ENCODE data around the gene GIT1.

GIT1 gene

DNA sequence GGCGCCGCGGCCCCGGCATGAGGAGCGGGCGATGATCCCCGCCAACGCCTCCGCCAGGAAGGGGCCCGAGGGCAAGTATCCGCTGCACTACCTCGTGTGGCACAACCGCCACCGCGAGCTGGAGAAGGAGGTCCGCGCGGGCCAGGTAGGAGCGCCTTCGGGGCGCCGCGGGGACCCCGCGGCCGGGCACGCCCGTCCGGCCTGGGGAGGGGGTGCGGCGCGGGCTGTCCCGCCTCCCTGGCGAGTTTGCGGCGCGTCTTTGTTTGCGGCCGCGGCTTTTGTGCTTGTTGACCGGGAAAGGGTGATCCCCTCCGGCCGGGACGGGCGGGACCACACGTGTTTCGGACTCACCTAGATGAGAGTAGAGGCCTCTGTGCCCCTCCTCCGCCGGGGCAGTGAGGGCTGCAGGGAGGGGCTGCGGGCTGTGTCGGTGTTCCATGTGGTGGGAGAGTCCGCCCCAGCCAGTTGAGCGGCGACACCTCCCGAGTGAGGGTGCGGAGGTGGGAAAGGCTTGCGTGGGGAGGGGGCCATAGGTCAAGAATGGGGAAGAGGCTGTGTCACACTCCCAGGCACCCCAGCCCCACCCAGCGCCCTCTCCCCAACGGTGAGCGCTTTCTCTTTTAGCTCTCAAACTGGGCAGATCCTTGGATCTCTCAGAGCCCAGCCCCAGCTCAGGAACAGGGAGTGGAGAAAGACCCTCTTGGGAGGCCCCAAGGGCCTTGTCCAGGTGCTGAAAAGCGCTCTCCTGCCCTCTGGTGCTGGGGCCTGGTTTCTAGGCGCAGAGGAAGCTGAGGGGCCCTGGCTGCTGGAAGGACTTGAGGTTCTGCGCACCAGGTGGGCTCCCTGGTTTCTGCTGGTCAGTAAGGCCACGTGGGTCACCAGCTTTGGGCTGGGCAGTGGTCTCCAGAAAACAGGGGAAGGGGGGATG, 4.4 kb upstream of the GIT1 start:
- DNase-seq, result peak in 3 of 4 experiments; percentile 17 to 50 (median 26)

DNA sequence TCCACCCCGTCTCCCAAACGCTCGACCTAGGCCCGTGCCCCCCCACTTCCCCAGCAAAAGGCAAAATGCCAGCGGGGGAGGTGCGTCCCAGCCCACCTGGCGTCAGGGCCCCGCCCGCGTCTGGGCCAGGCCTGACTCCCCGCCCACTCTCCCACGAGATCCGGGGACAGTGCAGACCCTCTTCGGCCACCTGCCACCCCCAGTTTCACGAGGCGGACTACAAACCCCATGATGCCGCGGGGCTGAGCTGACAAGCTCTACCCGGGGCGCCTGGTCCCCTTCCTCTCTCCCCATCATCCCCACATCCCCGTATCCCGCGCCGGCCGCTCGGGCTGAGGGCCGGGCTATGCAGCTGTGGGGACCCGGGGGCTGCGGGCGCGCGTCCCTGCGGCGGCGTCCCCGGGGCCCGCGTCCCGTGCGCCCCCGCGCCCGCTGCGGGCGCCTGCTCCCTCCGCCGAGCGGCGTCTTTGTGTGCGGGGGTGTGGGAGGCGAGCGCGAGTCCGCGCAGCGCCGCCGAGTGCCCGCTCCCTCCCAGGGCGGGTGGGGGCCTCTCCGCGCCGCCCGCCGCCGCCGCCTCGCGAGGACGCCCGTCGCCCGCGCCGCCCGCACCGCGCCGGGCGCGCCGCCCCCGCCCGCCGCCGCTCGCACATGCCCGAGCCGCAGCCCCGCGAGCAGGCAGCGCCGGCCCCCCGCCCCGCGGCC, 3.6 kb upstream of the GIT1 start, which contains the start of gene ANKRD13B:
TSS of gene ANKRD13B (plus strand) at position 283 of the 702 bp plus-strand sequence. CDS start 490 bp downstream, outside the sequence.
- peak in 3 of 4 experiments; percentile 14 to 46 (median 28) for DNase-seq

DNA sequence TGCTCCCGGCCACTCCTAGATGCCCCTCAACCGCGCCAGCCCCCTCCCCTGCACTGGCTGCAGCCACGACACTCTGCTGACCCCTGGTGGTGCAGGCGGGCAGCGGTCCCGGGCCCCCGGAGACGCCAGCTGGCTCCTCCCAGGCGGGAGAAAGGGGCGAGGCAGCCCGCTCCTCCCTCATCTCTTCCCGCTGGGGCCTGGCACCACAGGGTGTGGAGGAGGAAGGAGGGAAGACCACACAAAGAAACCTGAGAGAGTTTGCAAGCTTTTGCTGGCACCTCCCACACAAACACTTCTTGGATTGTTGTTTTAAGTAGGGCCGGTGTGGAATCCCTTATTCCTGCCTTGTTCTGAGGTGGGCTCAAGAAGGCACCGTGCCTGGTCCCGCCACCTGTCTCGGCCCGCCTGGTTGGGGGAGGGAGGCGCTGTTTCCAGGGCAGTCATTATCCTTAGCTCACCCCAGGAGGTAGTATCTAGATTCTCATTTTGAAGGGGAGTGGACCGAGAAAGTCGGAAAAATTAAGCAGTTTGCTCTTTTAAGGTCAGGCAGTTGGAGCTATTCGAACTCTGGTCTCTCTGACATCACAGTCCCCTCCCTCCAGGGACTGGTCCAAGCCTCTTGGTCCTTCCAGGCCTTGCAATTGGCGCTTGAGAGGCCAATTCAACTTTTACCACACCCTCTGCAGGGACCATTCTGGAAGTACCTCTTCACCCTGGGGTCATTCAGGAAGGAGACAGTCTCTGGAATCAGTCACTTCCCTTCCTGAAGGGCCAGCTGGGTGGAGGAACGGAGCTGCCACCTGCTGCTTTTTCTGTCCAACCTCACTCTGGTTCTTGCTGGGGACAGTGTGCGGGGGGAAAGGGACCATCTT, 2.5 kb upstream of the GIT1 start:
- peak; percentile 79 to 89 (median 82) for DNase-seq

DNA sequence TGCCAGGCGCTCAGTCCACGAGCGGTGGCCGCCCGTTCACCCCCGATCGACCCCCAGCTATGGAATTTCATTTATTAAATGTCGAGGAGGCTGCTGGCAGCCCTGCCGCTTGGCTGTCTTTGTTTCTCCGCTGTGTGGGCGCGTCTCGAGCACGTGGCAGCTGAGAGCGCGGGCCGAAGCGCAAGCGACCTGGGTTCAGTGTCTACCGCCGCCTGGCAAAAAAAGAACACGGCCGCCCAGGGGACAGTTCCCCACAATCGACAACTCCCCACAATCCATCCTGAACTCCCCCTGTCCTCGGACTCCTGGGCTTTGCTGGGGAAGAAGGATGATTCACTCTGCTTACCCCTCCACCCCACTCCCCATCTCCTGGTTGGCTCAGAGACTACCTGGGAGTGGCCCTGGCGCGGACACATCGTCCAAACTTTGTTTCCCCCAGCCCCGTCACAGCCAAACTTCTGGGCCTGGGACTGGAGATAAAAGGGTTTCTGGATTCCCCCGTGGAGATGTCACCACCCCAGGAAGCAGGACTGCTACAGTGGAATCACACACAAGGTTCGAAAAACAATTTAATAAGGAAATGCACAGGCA, 1.8 kb upstream of the GIT1 start:
- peak in 3 of 4 experiments; percentile 50 to 70 (median 68) for DNase-seq

DNA sequence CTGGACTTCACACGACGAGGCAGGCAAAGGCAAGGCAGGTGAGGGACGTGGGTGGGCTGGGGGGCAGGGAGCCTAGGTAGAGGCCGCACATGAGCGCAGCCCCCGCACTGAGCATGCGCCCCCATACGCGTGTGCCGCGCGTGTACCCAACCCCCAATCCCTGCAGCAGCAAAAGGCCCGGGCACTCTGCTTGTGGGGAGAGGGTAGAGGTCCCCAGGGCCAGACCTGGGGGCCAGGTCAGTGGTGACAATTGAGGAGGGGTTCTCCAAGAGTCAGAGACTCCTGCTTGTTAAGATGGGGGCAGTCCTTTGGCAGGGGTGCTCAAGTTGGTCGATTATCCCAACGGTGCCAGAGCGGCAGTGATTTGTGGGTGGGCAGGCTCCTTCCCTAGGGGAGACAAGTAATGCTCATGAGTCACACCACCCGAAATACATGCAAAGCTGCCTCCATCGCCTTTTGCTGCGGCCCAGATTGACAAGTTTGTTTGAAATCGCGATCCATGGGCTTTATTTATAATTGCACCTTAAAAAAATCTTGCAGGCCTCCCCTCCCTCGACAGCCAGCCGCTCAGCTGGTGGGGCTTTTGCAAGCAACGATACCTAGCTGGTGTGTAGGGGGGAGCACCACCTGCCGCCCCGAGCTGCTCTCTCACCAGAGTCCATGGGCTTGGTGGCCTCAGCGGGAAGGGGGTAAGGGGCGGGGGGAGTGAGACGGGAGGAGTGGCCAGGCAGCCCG, 1.1 kb upstream of the GIT1 start:
- peak in 3 of 4 experiments; percentile 54 to 62 (median 58) for DNase-seq

DNA sequence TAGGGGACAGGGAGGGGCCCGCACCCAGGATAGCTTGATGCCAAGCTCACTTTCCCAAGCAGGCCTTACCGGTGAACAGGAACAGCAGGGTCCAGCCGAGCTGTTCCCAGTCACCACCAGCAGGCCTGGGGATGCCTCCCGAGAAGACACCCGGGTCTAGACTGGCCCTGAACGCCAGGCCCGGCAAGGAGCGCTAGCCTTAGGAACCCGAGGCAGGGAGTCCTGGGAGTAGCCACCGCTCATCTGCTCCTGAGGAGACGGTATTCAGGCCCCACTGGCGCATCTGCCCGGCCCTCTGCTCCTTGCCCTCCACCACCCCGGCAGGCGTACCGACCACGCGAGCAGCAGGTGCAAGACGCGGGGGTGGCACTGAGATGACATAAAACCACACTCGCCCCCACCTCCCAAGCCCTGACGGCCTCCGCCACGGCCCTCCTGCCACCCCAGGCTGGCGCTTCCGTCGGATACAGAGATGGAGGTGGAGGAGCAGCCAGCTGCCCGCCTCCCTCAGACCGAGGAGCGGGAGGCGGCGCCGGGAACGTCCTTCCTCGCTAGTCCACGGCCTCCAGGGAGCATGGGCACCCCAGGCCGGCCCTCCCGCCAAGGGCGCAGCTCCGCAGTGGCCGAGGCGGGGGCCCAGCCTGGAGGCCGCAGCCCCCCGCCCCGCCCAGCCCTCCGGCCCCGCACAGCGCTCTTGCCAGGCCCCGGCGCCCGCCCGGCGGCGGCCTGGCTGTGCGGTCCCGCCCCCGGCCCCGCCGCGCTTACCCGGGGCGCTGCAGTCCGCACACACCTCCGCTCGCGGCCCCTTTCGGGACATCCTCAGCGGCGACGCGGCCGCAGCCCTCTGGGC, 661 bp downstream of the GIT1 start:
- peak; percentile 21 to 70 (median 50) for DNase-seq

DNA sequence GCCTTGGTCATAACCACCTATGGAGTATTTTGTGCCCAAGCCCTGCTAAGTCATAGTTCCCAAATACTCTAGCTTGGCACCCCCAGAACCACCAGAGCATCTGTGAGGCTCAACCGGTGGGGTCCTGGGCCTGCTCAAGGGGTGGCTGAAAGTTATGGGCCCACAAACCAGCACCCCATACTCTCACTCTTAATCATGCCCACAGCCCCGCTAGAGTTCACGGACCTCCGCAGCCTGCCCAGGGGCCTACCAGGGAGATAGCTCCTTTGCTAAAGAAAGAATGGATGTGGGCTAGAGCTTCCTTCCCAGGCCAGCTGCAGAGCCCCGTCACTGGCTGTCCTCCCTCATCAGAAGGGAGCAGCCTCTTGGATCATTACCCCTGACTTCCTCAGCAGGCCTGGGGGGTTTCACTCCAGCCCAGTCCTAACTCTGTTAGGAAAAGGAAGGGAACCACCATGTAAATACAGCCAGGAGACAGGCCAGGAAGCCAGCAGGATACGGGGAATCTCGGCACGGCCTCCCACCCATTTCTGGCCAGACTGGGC, 1.4 kb downstream of the GIT1 start:
- peak; percentile 12 to 51 (median 44) for DNase-seq

DNA sequence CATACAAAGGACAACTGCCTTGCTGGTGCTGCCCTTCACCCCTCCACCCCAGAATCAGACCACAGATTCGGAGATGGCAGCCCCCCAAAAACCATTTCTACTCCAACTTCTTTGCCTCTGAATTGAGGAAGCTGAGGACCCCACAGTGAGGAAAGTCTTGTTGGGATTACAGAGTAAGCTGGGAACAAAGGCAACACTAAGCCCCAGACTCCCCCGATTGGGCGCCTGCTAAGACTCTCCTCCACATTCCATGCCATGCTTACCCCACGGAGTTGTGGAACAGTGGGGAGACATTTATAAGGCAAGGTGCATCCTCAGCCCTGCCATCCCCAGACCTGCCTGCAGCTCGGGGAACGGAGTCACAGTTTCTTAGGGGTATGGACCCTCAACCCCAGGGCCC, 1.9 kb downstream of the GIT1 start:
- no peak for DNase-seq

DNA sequence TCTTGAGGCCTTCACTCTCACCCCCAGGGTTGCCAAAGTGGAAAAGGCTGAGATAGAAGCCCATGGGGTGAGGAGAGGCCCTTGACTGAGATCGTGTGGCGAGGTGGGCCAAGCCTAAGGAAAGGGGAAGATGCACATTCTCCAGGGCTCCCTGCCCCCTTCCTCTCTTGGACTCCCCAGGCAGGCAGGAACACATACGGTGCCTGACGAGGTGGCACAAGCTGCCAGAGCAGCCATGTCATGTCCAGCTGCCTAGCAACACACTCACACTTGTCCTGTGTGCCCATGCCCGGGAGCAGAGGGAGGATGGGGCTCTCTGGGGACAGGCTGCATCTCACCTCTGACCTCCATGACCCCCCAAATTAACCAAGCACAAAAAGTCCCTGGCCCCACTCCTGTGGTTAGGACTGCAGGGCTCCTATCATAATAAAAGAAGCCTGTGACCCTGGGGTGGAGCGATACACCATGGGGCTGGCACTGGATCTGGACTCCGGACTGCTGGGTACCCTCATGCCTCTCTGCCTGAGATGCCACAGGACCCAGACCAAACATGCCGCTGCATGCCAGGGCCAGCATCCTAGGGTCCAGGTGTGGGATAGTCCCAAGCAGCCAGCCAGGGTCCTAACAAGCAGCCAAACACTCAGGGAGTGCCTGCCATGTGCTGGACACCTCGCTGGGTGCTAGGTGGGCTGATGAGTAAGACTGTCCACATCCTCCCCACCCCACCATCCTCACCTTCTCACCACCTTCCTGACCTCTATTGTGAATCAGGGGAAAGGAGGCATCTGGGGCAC, 2.6 kb downstream of the GIT1 start:
- DNase-seq, result peak; percentile 27 to 45 (median 36)

DNA sequence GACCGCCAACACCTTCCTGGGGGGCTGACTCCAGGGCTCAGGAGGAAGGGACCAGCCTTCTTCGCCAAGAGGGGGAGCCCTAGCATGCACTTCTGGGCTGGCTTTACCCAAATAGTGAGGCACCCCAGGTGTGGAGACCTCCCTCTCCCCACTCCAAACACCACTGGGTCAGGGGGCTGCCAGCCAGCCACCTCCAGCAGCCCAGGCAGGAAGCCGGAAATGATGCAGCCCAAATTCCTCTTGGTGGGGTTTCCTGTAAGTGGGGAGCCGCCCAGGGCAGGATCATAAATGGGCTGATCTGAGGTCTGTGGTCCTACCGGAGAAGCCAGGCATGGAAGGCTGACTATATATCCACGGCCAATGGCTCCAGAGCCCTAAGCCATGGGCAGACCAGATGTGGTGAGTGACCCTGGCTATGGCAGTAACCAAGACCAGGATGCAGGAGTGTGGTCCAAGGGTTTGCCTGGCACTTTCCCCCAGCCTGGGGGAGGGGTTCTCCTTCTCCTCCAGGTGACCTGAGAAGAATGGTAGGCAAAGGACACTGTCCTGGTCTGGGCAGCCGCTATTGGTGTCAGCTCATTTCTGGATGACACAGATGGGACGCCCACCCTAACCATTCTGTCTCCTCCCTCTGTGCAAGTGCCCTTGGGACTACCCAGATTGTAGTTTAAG, 4.2 kb downstream of the GIT1 start:
- DNase-seq, result peak in 2 of 4 experiments; percentile 13 to 28

DNA sequence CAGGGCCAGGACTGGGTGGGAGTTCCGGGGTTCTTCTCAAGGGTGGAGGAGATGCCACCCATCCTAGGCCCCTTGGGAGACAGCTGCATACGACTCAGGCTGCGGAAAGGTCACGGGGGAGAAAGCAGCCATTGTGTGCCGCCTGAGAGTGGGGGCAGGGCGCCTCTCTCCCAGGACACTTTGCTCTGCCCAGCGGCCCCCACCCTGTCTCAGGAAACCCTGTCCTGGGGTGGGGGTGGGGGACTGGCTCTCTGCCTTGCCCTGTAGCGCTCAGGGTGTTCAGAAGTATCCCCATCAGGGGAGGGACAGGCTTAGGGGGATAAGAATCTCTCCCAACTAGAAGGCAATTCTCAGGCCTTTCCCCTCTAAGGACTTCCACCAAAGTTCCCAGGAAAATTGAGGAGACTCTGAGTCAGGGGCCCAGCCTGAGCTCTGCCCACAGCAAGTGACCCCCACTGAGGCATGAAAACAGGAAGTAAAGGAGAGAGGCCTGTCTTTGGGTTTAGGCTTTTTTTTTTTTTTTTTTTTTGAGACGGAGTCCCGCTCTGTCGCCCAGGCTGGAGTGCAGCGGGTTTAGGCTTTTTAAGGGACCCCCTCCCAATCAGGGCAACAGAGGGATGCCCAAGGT, 4.9 kb downstream of the GIT1 start:
- peak in 3 of 4 experiments; percentile 26 to 42 (median 38) for DNase-seq

DNA sequence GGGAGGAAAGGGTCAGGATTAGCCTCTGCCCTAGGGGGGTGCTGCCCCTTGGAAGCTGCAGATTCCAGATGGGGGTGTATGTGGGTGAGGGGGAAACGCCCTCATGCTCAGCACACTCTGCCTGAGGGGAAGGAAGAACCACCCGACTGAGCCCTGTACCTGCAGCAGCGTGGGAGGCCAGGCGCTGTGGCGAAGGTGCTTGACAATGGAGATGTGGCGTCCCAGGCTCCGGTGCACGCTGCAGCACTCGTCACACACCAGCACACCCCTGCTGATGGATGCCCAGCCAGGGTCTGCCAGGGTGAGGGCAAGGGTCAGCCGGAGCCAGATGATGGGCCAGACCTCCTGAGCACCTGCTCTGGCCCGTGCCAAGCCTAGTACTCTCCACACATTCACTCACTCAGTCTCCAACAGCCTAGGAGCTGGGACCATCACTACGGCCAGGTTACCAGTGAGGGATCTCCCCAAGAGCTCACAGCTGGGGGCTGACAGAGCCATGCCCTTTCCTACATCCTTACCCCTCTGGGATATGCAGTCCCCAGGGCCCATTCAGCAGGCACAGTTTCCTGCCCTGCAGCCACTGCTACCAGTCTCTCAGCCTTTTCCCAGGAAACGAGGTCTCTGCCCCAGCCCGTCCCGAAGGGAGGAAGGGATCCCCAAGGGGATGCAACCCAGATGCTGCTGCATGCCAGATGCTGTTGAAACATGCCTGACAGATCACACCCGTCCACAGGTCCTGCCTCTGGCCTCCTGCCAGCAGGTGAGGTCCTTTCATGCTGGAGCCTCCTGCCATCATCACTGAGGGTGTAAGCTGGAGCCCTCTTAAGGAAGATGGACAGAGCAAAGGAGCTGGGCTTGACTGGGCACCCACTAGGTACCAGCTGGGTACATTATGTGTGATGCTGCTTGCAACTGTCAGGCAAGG, 5.9 kb downstream of the GIT1 start:
- DNase-seq, result no peak

DNA sequence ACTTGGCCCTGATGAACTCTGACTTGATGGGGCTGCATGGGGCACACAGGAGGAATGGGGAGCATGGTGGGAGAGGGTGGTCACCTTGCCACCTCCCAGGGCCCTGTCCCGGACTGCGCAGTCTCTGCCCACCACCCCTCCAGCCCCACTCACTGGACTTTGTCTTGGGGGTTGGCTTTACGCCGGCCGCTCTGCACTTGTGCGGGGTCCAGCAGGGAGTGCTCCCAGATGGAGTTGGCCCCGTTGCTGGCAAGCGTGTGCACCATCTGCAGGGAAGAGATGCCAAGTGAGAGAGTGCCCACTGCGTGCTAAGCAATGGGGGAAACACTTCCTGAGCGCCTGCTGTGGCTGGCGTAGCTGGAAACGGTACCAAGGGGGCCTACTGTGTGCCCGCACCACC, 6.7 kb downstream of the GIT1 start:
- no peak for DNase-seq

DNA sequence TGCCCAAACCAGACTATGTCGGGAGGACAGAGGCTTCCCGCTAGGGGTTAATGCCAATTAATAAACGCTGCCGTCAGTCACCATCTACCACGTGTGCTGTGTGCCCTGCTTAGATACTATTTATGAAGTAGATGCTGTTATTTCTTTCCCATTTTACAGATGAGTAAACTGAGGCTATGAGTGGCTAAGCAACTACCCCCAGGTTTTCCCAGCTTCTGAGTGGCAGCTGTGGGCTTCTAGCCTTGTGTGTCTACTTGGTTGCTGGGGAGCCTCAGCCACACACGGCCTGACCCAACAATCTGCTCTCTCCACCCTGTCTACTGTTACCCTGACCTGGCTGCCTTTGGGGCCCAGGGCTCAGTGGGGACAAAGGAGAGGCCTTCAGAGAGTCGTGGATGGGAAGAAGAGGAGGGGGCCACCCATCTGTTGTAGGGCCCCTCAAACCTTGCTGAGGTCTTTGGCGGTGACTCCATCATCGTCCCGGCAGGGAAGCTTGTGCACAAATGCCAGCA, 7.1 kb downstream of the GIT1 start:
- DNase-seq, result no peak

DNA sequence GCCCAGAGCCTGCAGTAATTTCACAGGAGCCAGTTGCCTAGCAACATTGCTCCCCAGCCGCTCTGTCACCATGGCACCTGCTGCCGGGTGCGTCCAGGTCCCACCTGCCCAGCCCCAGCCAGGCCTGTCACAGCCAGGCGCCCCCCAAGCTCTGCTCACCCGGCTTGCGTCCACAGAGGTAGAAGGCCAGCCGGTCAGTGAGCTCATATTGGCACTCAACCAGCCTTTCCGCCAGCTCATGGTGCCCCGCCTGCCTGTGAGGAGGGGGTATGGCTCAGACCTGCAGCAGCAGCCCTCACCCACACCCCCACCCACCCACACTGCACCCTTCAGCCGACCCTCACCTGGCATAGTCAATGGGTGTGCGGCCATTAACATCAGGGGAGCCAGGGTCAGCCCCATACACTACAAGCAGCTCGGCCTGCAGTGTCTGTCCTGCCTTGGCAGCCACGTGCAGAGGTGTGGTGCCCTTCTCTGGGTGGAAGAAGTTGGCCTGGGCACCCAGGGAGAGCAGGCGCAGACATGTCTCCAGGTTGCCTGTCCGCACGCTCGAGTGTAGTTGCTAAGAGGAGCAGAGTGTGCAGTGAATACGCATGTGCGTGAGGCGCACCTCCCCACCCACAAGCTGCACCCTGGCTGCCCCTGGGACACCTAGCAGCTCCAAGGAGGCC, 7.7 kb downstream of the GIT1 start:
- DNase-seq, result no peak
